PFSK-1 (cell line): ENCODE data around the gene USP32.

Source experiments
- FOXP2 ChIP-seq: optimal IDR thresholded peaks from 2 replicates; pipeline ENCODE3; 2011; ENCODE audit warnings: borderline replicate concordance, control low read depth, inconsistent platforms; ENCODE audit not compliant: insufficient read depth; ENCODE audit errors: extremely low read length, extremely low read depth
- POLR2AphosphoS5 ChIP-seq: IDR thresholded peaks from 2 replicates; pipeline ENCODE4 v1.6.1; 2012; ENCODE audit warnings: low read depth, mild to moderate bottlenecking, control low read depth, low read length, moderate library complexity
- REST ChIP-seq, 2 experiments: IDR thresholded peaks; 2 replicates each; pipeline versions ENCODE4 v1.6.1 to v1.8.0; 2011 to 2012; ENCODE audit warnings: low read depth in 2 of 2, low read length in 2 of 2, control low read depth in 1 of 2, inconsistent platforms in 1 of 2, mild to moderate bottlenecking in 1 of 2, moderate library complexity in 1 of 2; ENCODE audit not compliant: insufficient read depth in 1 of 2
- SIN3A ChIP-seq: IDR thresholded peaks from 2 replicates; pipeline ENCODE4 v1.6.1; 2012; ENCODE audit warnings: mild to moderate bottlenecking, low read length, moderate library complexity, borderline replicate concordance; ENCODE audit not compliant: insufficient read depth
- TAF1 ChIP-seq: IDR thresholded peaks from 2 replicates; pipeline ENCODE4 v1.6.1; 2012; ENCODE audit warnings: low read length, control low read depth, borderline replicate concordance; ENCODE audit not compliant: insufficient read depth

The USP32 gene

GRCh38 chr17:60361889-60362288 is 30.0 kb downstream of the USP32 start:
- no peak for TF ChIP-seq FOXP2
- no peak for TF ChIP-seq TAF1
- no peak for TF ChIP-seq SIN3A
- no peak for TF ChIP-seq POLR2AphosphoS5
- TF ChIP-seq REST (IDR thresholded peaks at IDR 0.05; ENCODE audit: insufficient read depth in 1 of 2, low read depth in 2 of 2, low read length in 2 of 2) = no peak

GRCh38 chr17:60359415-60359814 is 32.5 kb downstream of the USP32 start:
- TF ChIP-seq FOXP2 = no peak
- no peak for TF ChIP-seq POLR2AphosphoS5
- no peak for TF ChIP-seq TAF1
- TF ChIP-seq REST (IDR thresholded peaks at IDR 0.05; ENCODE audit: insufficient read depth in 1 of 2, low read depth in 2 of 2, low read length in 2 of 2) = no peak
- no peak for TF ChIP-seq SIN3A

DNA sequence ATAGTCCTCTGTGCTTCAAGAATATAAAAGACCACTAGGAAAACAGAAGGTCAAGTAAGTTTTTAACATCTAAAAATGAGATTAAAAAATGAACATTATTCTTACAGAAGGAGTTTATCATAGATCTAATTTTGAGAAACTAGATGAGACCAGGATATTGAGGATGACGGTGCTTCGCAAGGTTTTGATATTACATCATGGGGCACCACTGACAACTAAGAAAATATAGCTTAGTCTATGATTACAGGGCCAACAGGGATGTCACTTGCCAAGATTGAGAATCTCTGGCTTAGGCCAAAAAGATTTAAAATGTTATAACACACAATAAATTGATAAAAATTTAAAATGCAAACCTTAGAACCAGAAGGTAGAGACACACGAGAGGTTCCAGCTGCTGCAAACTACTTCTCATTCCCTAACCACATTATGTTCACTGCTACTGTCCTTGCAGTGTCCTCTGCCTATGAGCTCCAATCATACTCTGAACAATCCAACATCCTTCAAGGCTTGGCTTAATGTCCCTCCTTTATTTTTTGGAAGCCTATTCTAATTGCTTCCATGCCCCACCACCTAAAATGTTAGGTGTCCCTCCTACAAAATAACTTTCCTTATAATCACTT is 33.2 kb downstream of the USP32 start:
- TF ChIP-seq FOXP2 (no peak), REST (IDR thresholded peaks at IDR 0.05; ENCODE audit: insufficient read depth in 1 of 2, low read depth in 2 of 2, low read length in 2 of 2) (no peak), TAF1 (no peak)

- TF ChIP-seq SIN3A = no peak
- no peak for TF ChIP-seq REST (IDR thresholded peaks at IDR 0.05; ENCODE audit: insufficient read depth in 1 of 2, low read depth in 2 of 2, low read length in 2 of 2)
- no peak for TF ChIP-seq POLR2AphosphoS5
- TF ChIP-seq FOXP2 = no peak
- TF ChIP-seq TAF1 = no peak
Measured at GRCh38 chr17:60356940-60357339, 35.0 kb downstream of the USP32 start.
